GM12878 (cell line): ENCODE data around the gene KIAA1328.
"Not testable (repeated sequence)": the region's sequence is repeated elsewhere in the genome, so short reads cannot be mapped to it uniquely, and the experiment has no call there.

ENCODE experiments used
- NR2F1 ChIP-seq: fragments of 450-650 bp; conservative IDR thresholded peaks from 2 replicates; pipeline ENCODE4 v1.6.1; 2017; ENCODE audit warnings: mild to moderate bottlenecking
- TF ChIP-seq, protein P1 (sequence below), 3 experiments: IDR thresholded peaks in 2 of 3; conservative IDR thresholded peaks in 1 of 3; 2 replicates each; pipeline ENCODE4 v1.5.1; 2011; ENCODE audit warnings: low read depth in 3 of 3, low read length in 3 of 3, mild to moderate bottlenecking in 3 of 3, control low read depth in 2 of 3, moderate library complexity in 2 of 3, inconsistent platforms in 1 of 3, mixed read lengths in 1 of 3; ENCODE audit not compliant: control insufficient read depth in 2 of 3, insufficient read depth in 1 of 3; ENCODE audit errors: extremely low read depth in 1 of 3

DNA sequence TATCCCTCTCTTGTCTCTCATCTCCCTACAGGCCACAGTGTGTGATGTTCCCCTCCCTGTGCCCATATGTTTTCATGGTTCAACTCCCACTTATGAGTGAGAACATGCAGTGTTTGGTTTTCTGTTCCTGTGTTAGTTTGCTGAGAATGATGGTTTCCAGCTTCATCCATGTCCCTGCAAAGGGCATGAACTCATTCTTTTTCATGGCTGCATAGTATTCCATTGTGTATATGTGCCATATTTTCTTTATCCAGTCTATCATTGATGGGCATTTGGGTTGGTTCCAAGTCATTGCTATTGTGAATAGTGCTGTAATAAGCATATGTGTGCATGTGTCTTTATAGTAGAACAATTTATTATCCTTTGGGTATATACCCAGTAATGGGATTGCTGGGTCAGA is 44.9 kb downstream of the KIAA1328 start:
- TF ChIP-seq, protein P1, sequence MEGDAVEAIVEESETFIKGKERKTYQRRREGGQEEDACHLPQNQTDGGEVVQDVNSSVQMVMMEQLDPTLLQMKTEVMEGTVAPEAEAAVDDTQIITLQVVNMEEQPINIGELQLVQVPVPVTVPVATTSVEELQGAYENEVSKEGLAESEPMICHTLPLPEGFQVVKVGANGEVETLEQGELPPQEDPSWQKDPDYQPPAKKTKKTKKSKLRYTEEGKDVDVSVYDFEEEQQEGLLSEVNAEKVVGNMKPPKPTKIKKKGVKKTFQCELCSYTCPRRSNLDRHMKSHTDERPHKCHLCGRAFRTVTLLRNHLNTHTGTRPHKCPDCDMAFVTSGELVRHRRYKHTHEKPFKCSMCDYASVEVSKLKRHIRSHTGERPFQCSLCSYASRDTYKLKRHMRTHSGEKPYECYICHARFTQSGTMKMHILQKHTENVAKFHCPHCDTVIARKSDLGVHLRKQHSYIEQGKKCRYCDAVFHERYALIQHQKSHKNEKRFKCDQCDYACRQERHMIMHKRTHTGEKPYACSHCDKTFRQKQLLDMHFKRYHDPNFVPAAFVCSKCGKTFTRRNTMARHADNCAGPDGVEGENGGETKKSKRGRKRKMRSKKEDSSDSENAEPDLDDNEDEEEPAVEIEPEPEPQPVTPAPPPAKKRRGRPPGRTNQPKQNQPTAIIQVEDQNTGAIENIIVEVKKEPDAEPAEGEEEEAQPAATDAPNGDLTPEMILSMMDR (IDR thresholded peaks at IDR 0.05 in 2 of 3, conservative IDR thresholded peaks at IDR 0.05 in 1 of 3; ENCODE audit: control insufficient read depth in 2 of 3, extremely low read depth in 1 of 3, insufficient read depth in 1 of 3, low read depth in 3 of 3, low read length in 3 of 3) = not testable (repeated sequence)
- TF ChIP-seq NR2F1 = not testable (repeated sequence)
